Mesenchymal stem cell (in vitro differentiated cells and primary cell): Measurements from ENCODE around the gene RCAN1. TPM values are rescaled to one million over a fixed set of nuclear protein-coding genes. Genes with fewer than 3 reads are reported as not detected.
A peak's percentile ranks its signal among the peaks of the same experiment; 100 is the strongest.

ENCODE experiments used
- DNase-seq: peaks from one replicate; pipeline ENCODE4 v3.0.0-alpha.2; 2013
- H2AFZ ChIP-seq: one replicate; pipeline ENCODE4 v1.6.1; 2013; ENCODE audit warnings: low read depth, mild to moderate bottlenecking, control low read depth, inconsistent platforms, low read length, moderate library complexity
- H2AK5ac ChIP-seq: 2 replicates; pipeline ENCODE4 v1.6.1; 2013; ENCODE audit warnings: low read length, moderate library complexity, mild to moderate bottlenecking, inconsistent platforms; ENCODE audit not compliant: severe bottlenecking
- H2BK120ac ChIP-seq: one replicate; pipeline ENCODE4 v1.6.1; 2013; ENCODE audit warnings: low read depth, mild to moderate bottlenecking, inconsistent platforms, low read length, moderate library complexity
- H2BK12ac ChIP-seq, 2 experiments: one replicate each; pipeline ENCODE4 v1.6.1; 2013; ENCODE audit warnings: inconsistent platforms in 2 of 2, low read length in 2 of 2, mild to moderate bottlenecking in 2 of 2, moderate library complexity in 2 of 2, control low read depth in 1 of 2
- H2BK15ac ChIP-seq: one replicate; pipeline ENCODE4 v1.6.1; 2013; ENCODE audit warnings: mild to moderate bottlenecking, low read depth, inconsistent platforms; ENCODE audit not compliant: poor library complexity, severe bottlenecking
- H2BK5ac ChIP-seq: 2 replicates; pipeline ENCODE4 v1.6.1; 2013; ENCODE audit warnings: low read depth, mild to moderate bottlenecking, low read length, control low read depth, inconsistent platforms; ENCODE audit not compliant: poor library complexity, severe bottlenecking
- H3K14ac ChIP-seq, 2 experiments: one replicate each; pipeline ENCODE4 v1.6.1; 2013; ENCODE audit warnings: inconsistent platforms in 2 of 2, low read length in 2 of 2, control low read depth in 1 of 2, mild to moderate bottlenecking in 1 of 2, moderate library complexity in 1 of 2
- H3K18ac ChIP-seq, 2 experiments: one replicate each; pipeline ENCODE4 v1.6.1; 2013; ENCODE audit warnings: inconsistent platforms in 2 of 2, low read length in 2 of 2, control low read depth in 1 of 2, low read depth in 1 of 2, mild to moderate bottlenecking in 1 of 2
- H3K23ac ChIP-seq, 2 experiments: one replicate each; pipeline ENCODE4 v1.6.1; 2013; ENCODE audit warnings: inconsistent platforms in 2 of 2, low read length in 2 of 2, mild to moderate bottlenecking in 2 of 2, moderate library complexity in 2 of 2, control low read depth in 1 of 2
- H3K27ac ChIP-seq: 2 replicates; pipeline ENCODE4 v1.5.1; 2013; ENCODE audit warnings: mild to moderate bottlenecking, moderate library complexity, low read length, control low read depth, inconsistent platforms; ENCODE audit not compliant: poor library complexity, severe bottlenecking
- H3K27me3 ChIP-seq, 2 experiments: 2 replicates each; pipeline versions ENCODE4 v1.6.1 to v1.7.0; 2013; ENCODE audit warnings: low read length in 2 of 2, mild to moderate bottlenecking in 2 of 2, moderate library complexity in 2 of 2, control low read depth in 1 of 2, inconsistent platforms in 1 of 2; ENCODE audit not compliant: control insufficient read depth in 1 of 2, insufficient read depth in 1 of 2
- H3K36me3 ChIP-seq, 2 experiments: 2 replicates each; pipeline versions ENCODE4 v1.6.1 to v1.7.0; 2013; ENCODE audit warnings: low read length in 2 of 2, control low read depth in 1 of 2, inconsistent platforms in 1 of 2, low read depth in 1 of 2, mild to moderate bottlenecking in 1 of 2; ENCODE audit not compliant: insufficient read depth in 2 of 2, control insufficient read depth in 1 of 2
- H3K4ac ChIP-seq, 2 experiments: one replicate each; pipeline ENCODE4 v1.6.1; 2013; ENCODE audit warnings: inconsistent platforms in 2 of 2, low read length in 2 of 2, mild to moderate bottlenecking in 2 of 2, moderate library complexity in 2 of 2, control low read depth in 1 of 2, low read depth in 1 of 2
- H3K4me1 ChIP-seq: 2 replicates; pipeline ENCODE4 v1.6.1; 2013; ENCODE audit warnings: low read depth, low read length, control low read depth; ENCODE audit not compliant: control insufficient read depth, insufficient read depth
- H3K4me2 ChIP-seq: 2 replicates; pipeline ENCODE4 v1.6.1; 2013; ENCODE audit warnings: low read length, mild to moderate bottlenecking, inconsistent platforms; ENCODE audit not compliant: poor library complexity, severe bottlenecking
- H3K4me3 ChIP-seq, 2 experiments: 2 replicates each; pipeline versions ENCODE4 v1.5.1 to v1.7.0; 2013; ENCODE audit warnings: low read length in 2 of 2, mild to moderate bottlenecking in 2 of 2, control low read depth in 1 of 2, low read depth in 1 of 2; ENCODE audit not compliant: insufficient read depth in 1 of 2
- H3K79me1 ChIP-seq: replicated peaks from 2 replicates; pipeline ENCODE4 v1.6.1; 2013; ENCODE audit warnings: mild to moderate bottlenecking, control low read depth, low read length, inconsistent platforms; ENCODE audit not compliant: poor library complexity, severe bottlenecking
- H3K9ac ChIP-seq: 2 replicates; pipeline ENCODE4 v1.7.0; 2013; ENCODE audit warnings: mild to moderate bottlenecking, low read length, moderate library complexity
- H3K9me3 ChIP-seq: 2 replicates; pipeline ENCODE4 v1.7.0; 2013; ENCODE audit warnings: mild to moderate bottlenecking, low read length; ENCODE audit not compliant: control insufficient read depth
- H4K8ac ChIP-seq: one replicate; pipeline ENCODE4 v1.6.1; 2013; ENCODE audit warnings: inconsistent platforms, mild to moderate bottlenecking, low read length, moderate library complexity
- H4K91ac ChIP-seq: one replicate; pipeline ENCODE4 v1.6.1; 2013; ENCODE audit warnings: mild to moderate bottlenecking, low read length, inconsistent platforms
- WGBS: methylation state at CpG from one replicate; pipeline ENCODE4 v1.1.7; 2013; ENCODE audit warnings: mixed read lengths; 5-methylcytosine and 5-hydroxymethylcytosine counted together
- polyA plus RNA-seq, 2 experiments: library from polyadenylated mRNA; stranded (reverse); fragments of 200-250 nt; gene quantifications; one replicate each; pipeline ENCODE4 v1.2.3, GENCODE V29; 2013

Gene RCAN1
- polyA plus RNA-seq (2013, experiment 1 of 2): 32.5 TPM
- polyA plus RNA-seq (2013, experiment 2 of 2): 33.5 TPM

GRCh38 chr21:34614628-34615486 lies at the start of gene RCAN1:
TSS of gene RCAN1 (minus strand) at chr21:34615113. CDS start at chr21:34615011, 102 bp downstream.
- Histone ChIP-seq H3K9me3 (no peaks in the 10 kb centered on the region), H3K27ac (no peak within 1 kb of the TSS), H3K4me3 (peak within 1 kb of the TSS; percentile 90 to 92), H2AFZ (peak within 1 kb of the TSS; percentile 100), H3K36me3 (no peaks in the 10 kb centered on the region), H3K9ac (peak within 1 kb of the TSS; percentile 86), H2AK5ac (no peak within 1 kb of the TSS), H3K4me1 (peaks cover 6% of the 10 kb centered on the region), H3K79me1 (peaks cover 19% of the 10 kb centered on the region), H2BK12ac (peak within 1 kb of the TSS in 1 of 2 experiments; percentile 73), H2BK120ac (peak within 1 kb of the TSS; percentile 87), H4K8ac (peak within 1 kb of the TSS; percentile 35), H3K18ac (peak within 1 kb of the TSS; percentile 59 to 79), H3K4ac (peak within 1 kb of the TSS; percentile 46 to 68), H3K14ac (peak within 1 kb of the TSS in 1 of 2 experiments; percentile 96), H3K4me2 (peak within 1 kb of the TSS; percentile 72), H2BK15ac (peak within 1 kb of the TSS; percentile 12), H3K27me3 (peaks cover 0 to under 1% of the 10 kb centered on the region in 2 experiments), H3K23ac (peak within 1 kb of the TSS in 1 of 2 experiments; percentile 83), H2BK5ac (no peak within 1 kb of the TSS), H4K91ac (peak within 1 kb of the TSS; percentile 71)
- WGBS: under 1% methylated on average over 93 of the region's 121 CpGs
- peak; percentile 96 for DNase-seq

- H2AK5ac ChIP-seq: no peak overlapping the region
- no peak overlapping the region for H4K8ac ChIP-seq
- peaks cover 45 to 53% of the 10 kb centered on the region in 2 experiments for H3K27me3 ChIP-seq
- H3K79me1 ChIP-seq: no peaks in the 10 kb centered on the region
- no peak overlapping the region for H2BK120ac ChIP-seq
- no peak overlapping the region for H3K27ac ChIP-seq
- H3K4me3 ChIP-seq: no peak overlapping the region
- no peak overlapping the region for H4K91ac ChIP-seq
- H2AFZ ChIP-seq: no peak overlapping the region
- H3K9ac ChIP-seq: no peak overlapping the region
- no peak overlapping the region for H3K18ac ChIP-seq
- no peaks in the 10 kb centered on the region for H3K4me1 ChIP-seq
- no peak overlapping the region for H3K14ac ChIP-seq
- H3K4ac ChIP-seq: no peak overlapping the region
- no peak overlapping the region for H2BK15ac ChIP-seq
- H3K23ac ChIP-seq: no peak overlapping the region
- no peak overlapping the region for H3K4me2 ChIP-seq
- H3K9me3 ChIP-seq: peaks cover 44% of the 10 kb centered on the region
- H2BK12ac ChIP-seq: no peak overlapping the region
- no peak overlapping the region for H2BK5ac ChIP-seq
- DNase-seq: no peak
- no peaks in the 10 kb centered on the region for H3K36me3 ChIP-seq
These were observed 46.9 kb upstream of the RCAN1 start for GRCh38 chr21:34661848-34662247.

- no peak overlapping the region for H3K23ac ChIP-seq
These were observed 38.6 kb upstream of the RCAN1 start for GRCh38 chr21:34653522-34653921.

GRCh38 chr21:34651642-34652041 lies 36.7 kb upstream of the RCAN1 start:
- no peak for DNase-seq
- Histone ChIP-seq H4K91ac (no peak overlapping the region), H2BK5ac (no peak overlapping the region), H2AFZ (no peak overlapping the region), H3K36me3 (no peaks in the 10 kb centered on the region), H3K27ac (no peak overlapping the region), H2BK15ac (no peak overlapping the region), H3K23ac (no peak overlapping the region), H3K4me3 (no peak overlapping the region), H3K27me3 (peaks cover 25 to 68% of the 10 kb centered on the region in 2 experiments), H3K14ac (no peak overlapping the region), H4K8ac (no peak overlapping the region), H2BK12ac (no peak overlapping the region), H3K4me2 (no peak overlapping the region), H3K9ac (no peak overlapping the region), H3K79me1 (no peaks in the 10 kb centered on the region), H2AK5ac (no peak overlapping the region), H3K18ac (no peak overlapping the region), H3K9me3 (peaks cover 19% of the 10 kb centered on the region), H3K4me1 (no peaks in the 10 kb centered on the region), H3K4ac (no peak overlapping the region), H2BK120ac (no peak overlapping the region)
- WGBS: 64% methylated on average over 1 of the region's 1 CpG

More at GRCh38 chr21:34653522-34653921, 38.6 kb upstream of the RCAN1 start:
- H2BK5ac ChIP-seq: no peak overlapping the region
- H3K4me2 ChIP-seq: no peak overlapping the region
- 84% methylated on average over 6 of the region's 6 CpGs for WGBS
- H3K9ac ChIP-seq: no peak overlapping the region
- no peaks in the 10 kb centered on the region for H3K4me1 ChIP-seq
- H3K18ac ChIP-seq: no peak overlapping the region
- no peak overlapping the region for H3K4ac ChIP-seq
- no peak overlapping the region for H4K91ac ChIP-seq
- H2BK15ac ChIP-seq: no peak overlapping the region
- no peak overlapping the region for H2BK120ac ChIP-seq
- no peak overlapping the region for H2BK12ac ChIP-seq
- no peak overlapping the region for H3K14ac ChIP-seq
- no peak for DNase-seq
- no peaks in the 10 kb centered on the region for H3K79me1 ChIP-seq
- H3K27me3 ChIP-seq: peaks cover 28 to 68% of the 10 kb centered on the region in 2 experiments
- H3K36me3 ChIP-seq: no peaks in the 10 kb centered on the region
- no peak overlapping the region for H3K4me3 ChIP-seq
- H3K9me3 ChIP-seq: peaks cover 19% of the 10 kb centered on the region
- no peak overlapping the region for H2AK5ac ChIP-seq
- H4K8ac ChIP-seq: no peak overlapping the region
- H3K27ac ChIP-seq: no peak overlapping the region
- H2AFZ ChIP-seq: no peak overlapping the region
